ENCODE measurements around the gene PSMB10.

DNA sequence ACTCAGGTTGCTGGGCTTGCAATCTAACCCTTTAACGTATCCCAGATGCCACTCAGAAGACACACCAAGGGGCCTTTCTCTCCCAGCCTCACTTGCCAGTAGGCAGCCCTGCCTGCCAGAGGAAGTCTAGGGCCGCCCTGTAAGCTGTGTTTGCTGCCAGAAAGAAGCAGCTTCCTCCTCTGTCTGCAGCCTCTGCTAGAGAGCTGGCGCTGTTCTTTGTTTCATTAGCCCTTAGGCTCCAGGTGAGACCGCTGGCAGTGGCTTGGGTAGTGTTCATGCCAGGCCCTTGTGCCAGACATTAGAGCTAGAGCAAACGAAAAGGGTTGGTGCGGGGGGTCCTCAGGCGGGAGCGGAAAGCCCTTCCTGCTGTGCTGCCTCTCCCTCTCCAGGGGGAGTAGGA lies 13.9 kb downstream of the PSMB10 start:
- TF ChIP-seq POLR2A (IDR thresholded peaks at IDR 0.05) = no peak
- TF ChIP-seq, protein P1, sequence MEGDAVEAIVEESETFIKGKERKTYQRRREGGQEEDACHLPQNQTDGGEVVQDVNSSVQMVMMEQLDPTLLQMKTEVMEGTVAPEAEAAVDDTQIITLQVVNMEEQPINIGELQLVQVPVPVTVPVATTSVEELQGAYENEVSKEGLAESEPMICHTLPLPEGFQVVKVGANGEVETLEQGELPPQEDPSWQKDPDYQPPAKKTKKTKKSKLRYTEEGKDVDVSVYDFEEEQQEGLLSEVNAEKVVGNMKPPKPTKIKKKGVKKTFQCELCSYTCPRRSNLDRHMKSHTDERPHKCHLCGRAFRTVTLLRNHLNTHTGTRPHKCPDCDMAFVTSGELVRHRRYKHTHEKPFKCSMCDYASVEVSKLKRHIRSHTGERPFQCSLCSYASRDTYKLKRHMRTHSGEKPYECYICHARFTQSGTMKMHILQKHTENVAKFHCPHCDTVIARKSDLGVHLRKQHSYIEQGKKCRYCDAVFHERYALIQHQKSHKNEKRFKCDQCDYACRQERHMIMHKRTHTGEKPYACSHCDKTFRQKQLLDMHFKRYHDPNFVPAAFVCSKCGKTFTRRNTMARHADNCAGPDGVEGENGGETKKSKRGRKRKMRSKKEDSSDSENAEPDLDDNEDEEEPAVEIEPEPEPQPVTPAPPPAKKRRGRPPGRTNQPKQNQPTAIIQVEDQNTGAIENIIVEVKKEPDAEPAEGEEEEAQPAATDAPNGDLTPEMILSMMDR (IDR thresholded peaks at IDR 0.05) = no peak
- TF ChIP-seq POLR2AphosphoS5 (IDR thresholded peaks at IDR 0.05) = peak in 1 of 3 donors; percentile 25
